Measurements from ENCODE around the gene PCDH7.

DNA sequence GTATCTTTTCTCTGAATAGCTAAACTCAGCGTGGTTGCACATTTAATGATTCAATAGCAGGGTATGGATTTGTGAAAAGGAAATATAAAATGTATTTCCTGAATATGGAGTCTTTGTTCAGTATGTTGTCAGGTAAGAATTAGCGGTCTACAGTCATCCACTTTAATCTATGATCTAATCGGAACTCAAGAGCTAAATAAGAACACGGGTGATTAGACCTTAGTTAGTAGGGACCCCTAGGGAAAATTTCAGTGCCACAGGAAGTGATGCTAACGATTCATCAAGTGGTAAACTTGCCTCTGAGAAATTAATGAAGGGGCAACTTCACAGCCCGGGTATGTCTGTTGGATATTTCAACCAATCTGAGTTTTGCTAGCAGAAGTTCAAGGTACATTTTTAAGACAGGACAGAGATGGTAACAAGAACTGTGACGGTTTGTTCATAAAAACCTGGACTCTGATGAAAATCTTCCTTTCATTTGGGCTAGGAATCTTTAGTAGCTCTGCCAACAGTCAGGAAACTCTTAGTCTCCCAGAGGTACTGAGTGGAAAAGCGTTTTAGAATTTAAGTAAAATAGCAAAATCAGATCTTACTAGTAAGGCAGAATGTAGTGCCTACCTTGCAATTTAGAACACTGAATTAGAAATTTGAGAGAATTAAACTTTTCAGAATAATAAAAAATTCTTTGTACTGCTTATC, 47.1 kb downstream of the PCDH7 start:
- TF ChIP-seq, protein P1, sequence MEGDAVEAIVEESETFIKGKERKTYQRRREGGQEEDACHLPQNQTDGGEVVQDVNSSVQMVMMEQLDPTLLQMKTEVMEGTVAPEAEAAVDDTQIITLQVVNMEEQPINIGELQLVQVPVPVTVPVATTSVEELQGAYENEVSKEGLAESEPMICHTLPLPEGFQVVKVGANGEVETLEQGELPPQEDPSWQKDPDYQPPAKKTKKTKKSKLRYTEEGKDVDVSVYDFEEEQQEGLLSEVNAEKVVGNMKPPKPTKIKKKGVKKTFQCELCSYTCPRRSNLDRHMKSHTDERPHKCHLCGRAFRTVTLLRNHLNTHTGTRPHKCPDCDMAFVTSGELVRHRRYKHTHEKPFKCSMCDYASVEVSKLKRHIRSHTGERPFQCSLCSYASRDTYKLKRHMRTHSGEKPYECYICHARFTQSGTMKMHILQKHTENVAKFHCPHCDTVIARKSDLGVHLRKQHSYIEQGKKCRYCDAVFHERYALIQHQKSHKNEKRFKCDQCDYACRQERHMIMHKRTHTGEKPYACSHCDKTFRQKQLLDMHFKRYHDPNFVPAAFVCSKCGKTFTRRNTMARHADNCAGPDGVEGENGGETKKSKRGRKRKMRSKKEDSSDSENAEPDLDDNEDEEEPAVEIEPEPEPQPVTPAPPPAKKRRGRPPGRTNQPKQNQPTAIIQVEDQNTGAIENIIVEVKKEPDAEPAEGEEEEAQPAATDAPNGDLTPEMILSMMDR (IDR thresholded peaks at IDR 0.05; ENCODE audit: low read depth, low read length), result no peak
- TF ChIP-seq EZH2phosphoT487 (IDR thresholded peaks at IDR 0.05; ENCODE audit: low read depth), result no peak

Data from OCI-LY3 (cell line).